GM10266 (cell line): ENCODE data around the gene METTL23.
"Not testable (repeated sequence)": the region's sequence is repeated elsewhere in the genome, so short reads cannot be mapped to it uniquely, and the experiment has no call there.

Source experiments
- DNase-seq: peaks from one replicate; pipeline ENCODE4 v3.0.0; 2012; ENCODE audit errors: extremely low spot score
- TF ChIP-seq, protein P1 (sequence below): IDR thresholded peaks from 2 replicates; pipeline ENCODE4 v1.5.1; 2012; ENCODE audit warnings: mild to moderate bottlenecking, low read depth; ENCODE audit not compliant: control insufficient read depth, insufficient read depth; ENCODE audit errors: missing control alignments

METTL23 gene

DNA sequence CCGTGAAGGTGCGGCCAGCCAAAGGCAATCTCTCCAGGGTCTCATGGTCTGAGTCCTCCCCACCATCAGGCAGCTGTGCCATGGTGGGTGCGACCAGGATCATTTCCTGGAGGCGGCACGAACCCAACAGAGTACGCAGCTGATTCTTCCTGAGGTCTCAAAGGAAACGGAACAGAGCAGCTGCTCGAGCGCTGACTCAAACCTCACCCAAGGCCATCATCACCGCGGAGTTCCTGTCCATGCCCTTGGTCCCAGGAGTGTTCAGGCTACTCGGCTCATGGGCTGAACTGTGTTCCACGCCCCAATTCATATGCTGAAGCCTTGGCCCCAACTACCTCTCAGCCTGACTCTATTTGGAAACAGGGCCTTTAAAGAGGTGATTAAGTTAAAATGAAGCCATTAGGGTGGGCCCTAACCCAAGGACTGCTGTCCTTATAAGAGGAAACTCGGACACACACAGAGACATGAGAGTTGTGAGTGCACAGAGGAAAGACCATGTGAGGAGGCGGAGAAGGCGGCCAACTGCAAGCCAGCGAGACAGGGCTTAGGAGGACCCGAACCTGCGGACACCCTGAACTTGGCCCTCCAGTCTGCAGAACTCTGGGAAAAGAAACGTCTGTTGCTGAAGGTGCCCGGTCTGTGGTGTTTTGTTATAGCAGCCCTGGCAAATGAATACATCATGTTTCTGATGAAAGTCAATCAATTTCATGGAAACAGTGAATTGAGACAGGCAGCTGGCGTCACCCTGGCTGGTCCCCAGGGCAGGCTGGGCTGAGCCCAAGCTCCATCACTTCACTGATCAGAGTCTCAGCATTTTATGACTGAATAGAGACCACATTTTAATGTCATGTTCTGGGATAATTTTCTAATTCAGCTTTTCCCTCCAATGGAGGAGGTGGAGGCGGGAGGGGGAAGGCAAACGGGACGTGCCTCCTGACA lies 29.6 kb upstream of the METTL23 start:
- TF ChIP-seq, protein P1, sequence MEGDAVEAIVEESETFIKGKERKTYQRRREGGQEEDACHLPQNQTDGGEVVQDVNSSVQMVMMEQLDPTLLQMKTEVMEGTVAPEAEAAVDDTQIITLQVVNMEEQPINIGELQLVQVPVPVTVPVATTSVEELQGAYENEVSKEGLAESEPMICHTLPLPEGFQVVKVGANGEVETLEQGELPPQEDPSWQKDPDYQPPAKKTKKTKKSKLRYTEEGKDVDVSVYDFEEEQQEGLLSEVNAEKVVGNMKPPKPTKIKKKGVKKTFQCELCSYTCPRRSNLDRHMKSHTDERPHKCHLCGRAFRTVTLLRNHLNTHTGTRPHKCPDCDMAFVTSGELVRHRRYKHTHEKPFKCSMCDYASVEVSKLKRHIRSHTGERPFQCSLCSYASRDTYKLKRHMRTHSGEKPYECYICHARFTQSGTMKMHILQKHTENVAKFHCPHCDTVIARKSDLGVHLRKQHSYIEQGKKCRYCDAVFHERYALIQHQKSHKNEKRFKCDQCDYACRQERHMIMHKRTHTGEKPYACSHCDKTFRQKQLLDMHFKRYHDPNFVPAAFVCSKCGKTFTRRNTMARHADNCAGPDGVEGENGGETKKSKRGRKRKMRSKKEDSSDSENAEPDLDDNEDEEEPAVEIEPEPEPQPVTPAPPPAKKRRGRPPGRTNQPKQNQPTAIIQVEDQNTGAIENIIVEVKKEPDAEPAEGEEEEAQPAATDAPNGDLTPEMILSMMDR = no peak
- DNase-seq = peak; percentile 75

DNA sequence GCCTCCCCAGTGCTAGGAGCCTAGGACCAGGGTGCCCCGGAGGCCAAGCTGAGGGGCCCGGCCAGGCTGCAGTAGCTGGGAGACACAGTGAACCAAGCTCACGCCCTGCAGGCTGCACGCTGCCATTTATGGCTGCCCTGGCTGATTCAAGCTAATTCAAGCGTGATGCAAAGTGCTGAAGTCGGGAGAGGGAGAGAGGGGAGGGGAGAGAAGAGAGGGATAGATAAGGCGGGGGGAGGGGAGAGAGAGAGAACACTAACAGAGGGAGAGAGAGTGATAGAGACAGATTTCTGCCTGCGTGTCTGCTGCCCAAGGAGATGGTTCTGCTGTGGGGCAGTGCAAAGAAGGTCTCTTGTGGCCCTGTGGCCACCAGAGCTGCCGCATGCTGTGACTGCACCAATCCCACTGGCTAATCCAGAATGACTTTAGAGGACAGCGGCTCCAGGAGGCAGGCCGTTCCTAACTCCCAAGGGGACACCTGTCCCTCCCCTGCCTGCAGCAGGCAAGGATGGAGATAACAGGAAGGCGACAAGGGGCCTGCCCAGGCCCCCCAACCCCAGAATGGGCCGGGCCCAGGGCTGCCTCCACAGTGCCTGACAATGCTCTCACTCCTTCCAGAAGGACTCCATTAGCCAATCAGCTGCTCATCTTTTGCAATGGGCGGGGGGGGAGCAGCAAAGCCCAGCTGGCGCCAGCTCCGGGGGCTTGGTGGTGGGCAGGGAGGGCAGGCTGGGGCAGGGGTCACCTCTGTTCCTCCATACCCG lies 28.8 kb upstream of the METTL23 start:
- TF ChIP-seq, protein P1 = no peak
- DNase-seq = no peak

DNA sequence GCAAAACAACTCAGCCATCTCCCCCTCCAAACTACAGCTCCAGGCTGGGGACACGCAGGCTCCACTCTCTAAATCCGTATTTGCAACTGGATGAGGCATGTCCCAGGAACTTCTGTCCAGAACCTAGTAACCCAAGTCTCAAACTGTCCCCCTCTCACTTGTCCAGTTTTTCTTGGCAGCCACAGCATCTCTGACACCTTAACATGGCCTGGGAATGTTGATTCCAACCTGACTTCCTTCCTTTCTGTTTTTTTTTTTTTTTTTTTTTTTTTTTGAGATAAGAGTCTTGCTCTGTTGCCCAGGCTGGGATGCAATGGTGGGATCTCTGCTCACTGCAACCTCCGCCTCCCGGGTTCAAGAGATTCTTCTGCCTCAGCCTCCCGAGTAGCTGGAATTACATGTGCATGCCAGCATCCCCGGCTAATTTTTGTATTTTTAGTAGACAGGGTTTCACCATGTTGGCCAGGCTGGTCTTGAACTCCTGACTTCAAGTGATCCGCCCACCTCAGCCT lies 28.1 kb upstream of the METTL23 start:
- not testable (repeated sequence) for DNase-seq

DNA sequence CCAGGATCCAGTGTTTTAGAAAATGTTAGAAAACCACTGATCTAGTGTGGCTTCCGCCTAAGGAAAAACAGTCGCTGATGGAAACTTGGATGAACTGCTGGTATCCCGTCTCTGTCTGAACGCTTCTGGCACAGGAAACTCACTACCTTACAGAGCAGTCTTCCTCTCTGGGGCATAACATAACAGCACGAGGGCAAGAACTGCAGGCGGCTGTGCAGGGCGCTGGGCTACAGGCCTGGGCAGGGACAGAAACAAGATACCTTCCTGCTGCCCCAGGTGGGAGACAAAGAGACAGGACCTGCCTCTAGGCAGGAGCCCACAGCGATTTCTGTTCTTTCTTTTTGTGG lies 26.4 kb upstream of the METTL23 start:
- TF ChIP-seq, protein P1 = no peak
- DNase-seq = no peak

DNA sequence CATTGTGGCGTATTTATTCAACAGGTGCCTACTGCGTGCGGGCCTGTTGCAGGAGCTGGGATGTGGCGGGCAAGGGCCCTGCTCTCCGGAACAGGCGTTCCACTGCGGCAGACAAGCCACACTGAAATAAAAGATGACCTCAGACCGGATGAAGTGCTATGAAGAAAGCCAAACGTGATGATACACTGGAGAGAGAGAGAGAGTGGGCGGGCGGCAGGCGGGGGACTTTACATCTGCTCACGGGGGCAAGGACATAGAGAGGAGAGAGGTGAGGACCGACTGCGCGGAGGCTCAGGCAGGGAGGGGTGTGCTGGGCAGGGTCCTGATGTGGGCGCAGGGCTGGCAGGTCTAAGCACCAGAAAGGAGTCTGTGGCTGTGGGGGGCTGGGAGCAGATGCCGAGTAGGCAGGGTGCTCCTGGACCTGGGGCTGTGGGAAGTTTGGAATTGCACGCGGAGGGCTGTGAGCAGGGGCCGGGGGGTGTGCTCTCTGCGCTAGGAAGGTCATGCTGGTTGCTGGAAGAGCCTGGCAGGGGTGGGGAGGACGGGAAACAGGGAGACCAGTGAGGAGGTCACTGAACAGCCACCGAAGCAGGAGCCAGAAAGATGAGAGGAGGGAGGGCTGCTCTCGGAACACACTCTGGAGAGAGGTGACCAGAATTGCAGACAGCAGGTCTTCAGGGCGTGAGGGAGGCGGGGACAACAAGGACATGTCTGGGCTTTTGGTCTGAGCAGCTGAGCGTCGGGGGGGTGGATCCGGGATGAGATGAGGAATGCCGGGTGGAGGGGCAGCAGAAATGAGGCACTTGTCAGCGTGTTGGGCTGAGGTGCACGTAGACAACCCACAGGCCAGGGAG lies 25.8 kb upstream of the METTL23 start:
- no peak for DNase-seq
- TF ChIP-seq, protein P1 = no peak

DNA sequence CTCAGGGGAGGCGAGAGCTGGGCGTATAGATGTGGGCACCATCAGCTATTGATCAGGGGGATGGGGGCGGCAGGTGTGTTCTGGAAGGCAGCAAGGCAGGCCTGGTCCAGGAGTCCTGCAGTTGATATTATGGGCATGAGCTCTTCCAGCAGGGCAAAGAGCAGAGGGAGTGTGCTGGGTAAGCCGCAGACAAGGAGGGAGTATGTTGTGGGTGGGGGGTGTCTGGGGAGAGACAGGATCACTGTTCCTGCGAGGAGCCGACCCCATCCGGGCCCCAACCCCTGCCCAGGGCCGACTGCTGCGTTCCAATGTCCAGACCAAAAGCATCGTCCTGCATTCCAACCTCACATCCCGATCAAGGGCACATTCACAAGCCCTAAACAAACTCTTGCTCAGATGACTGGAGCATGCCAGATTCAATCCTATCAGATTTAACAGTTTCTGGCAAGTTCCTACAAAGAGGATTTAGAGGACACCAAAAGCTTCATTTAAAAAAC lies 25.1 kb upstream of the METTL23 start:
- no peak for DNase-seq
- TF ChIP-seq, protein P1 = no peak

DNA sequence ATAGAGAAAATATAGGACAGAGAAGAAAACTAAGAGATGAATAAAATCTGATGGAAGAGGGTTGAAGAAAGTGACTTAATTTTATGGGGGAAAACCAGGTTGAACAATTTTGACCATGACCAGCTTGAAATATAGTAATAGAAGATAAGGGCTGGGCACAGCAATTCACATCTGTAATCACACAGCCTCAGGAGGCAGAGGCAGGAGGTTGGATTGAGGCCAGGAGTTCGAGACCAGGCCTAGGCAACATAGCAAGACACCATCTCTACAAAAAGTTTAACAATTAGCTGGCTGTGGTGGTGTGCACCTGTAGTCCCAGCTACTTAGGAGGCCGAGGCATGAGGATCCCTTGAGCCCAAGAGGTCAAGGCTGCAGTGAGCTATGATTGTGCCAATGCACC lies 24.6 kb upstream of the METTL23 start:
- no peak for DNase-seq
- TF ChIP-seq, protein P1 = no peak
